GM12878 (cell line): ENCODE results near the gene TNRC18. TPM values are rescaled to one million over a fixed set of nuclear protein-coding genes. Genes with fewer than 3 reads are reported as not detected.

Experiments
- ATAC-seq: fragments of 200-7000 bp; cut with Tn5 transposase; 3 replicates; pipeline ENCODE4 v1.9.1; 2020; ENCODE audit warnings: mild to moderate bottlenecking, moderate library complexity
- BruUV-seq: library from RNA; stranded (reverse); fragments of 400-500 nt; replicated peaks from 2 replicates; lab custom pipeline; 2021; lab: Mats Ljungman, UMichigan
- CTCF ChIA-PET: fragments of 300-600 bp; sonication (Branson Sonifier 250); formaldehyde crosslinking; extraction: SDS; loops from one replicate; lab custom pipeline; 2021; ENCODE audit warnings: inconsistent platforms; lab: Yijun Ruan, JAX
- POLR2A ChIA-PET: fragments of 350-600 bp; formaldehyde crosslinking; extraction: SDS; loops from one replicate; lab custom pipeline; 2021; ENCODE audit warnings: inconsistent platforms; lab: Charles Lee
- RAD21 ChIA-PET: fragments of 300-600 bp; sonication (Branson Sonifier 250); formaldehyde crosslinking; loops from one replicate; lab custom pipeline; 2023; ENCODE audit warnings: antibody characterized with exemption; ENCODE audit not compliant: unreplicated experiment; lab: Charles Lee
- SMC1A ChIA-PET: fragments of 300-600 bp; sonication (Branson Sonifier 250); formaldehyde crosslinking; loops from one replicate; lab custom pipeline; 2023; ENCODE audit not compliant: unreplicated experiment, uncharacterized antibody; lab: Charles Lee
- DNase-seq: peaks from one replicate; pipeline ENCODE4 v3.0.0-alpha.2; 2011; ENCODE audit warnings: low read depth, low spot score
- FAIRE-seq: peaks from 3 replicates; lab custom pipeline; 2011; peaks lifted over from hg19 to GRCh38; lab: Jason Lieb, UNC
- H2AFZ ChIP-seq: 2 replicates; pipeline ENCODE4 v1.6.0; 2011; ENCODE audit warnings: low read depth, low read length, control low read depth; ENCODE audit not compliant: control insufficient read depth
- H3K27ac ChIP-seq: 2 replicates; pipeline ENCODE4 v1.5.1; 2011; ENCODE audit warnings: control low read depth; ENCODE audit not compliant: control insufficient read depth, insufficient read depth
- H3K27me3 ChIP-seq, 2 experiments: replicated peaks in 1 of 2; 2 replicates each; pipeline versions ENCODE4 v1.6.0 to v1.6.1; 2011; ENCODE audit warnings: low read length in 1 of 2; ENCODE audit not compliant: control insufficient read depth in 2 of 2, insufficient read depth in 2 of 2
- H3K36me3 ChIP-seq, 2 experiments: 2 replicates each; pipeline ENCODE4 v1.5.1; 2011; ENCODE audit warnings: low read length in 1 of 2; ENCODE audit not compliant: control insufficient read depth in 2 of 2, insufficient read depth in 2 of 2
- H3K4me1 ChIP-seq: 2 replicates; pipeline ENCODE4 v1.6.1; 2011; ENCODE audit warnings: mild to moderate bottlenecking, low read length, moderate library complexity, mixed read lengths; ENCODE audit not compliant: control insufficient read depth, insufficient read depth
- H3K4me2 ChIP-seq: 2 replicates; pipeline ENCODE4 v1.6.0; 2011; ENCODE audit warnings: control low read depth; ENCODE audit not compliant: control insufficient read depth, insufficient read depth
- H3K4me3 ChIP-seq: fragments of 200-600 bp; sonication (generic); 2 replicates; pipeline ENCODE4 v1.5.1; 2016
- H3K79me2 ChIP-seq: 2 replicates; pipeline ENCODE4 v1.6.0; 2011; ENCODE audit warnings: low read length; ENCODE audit not compliant: control insufficient read depth, insufficient read depth
- H3K9ac ChIP-seq: 2 replicates; pipeline ENCODE4 v1.8.0; 2011; ENCODE audit warnings: low read length, control low read depth, mixed read lengths; ENCODE audit not compliant: control insufficient read depth, insufficient read depth
- H3K9me3 ChIP-seq: replicated peaks from 3 replicates; pipeline ENCODE4 v1.5.1; 2011; ENCODE audit warnings: mild to moderate bottlenecking, low read length; ENCODE audit not compliant: control insufficient read depth, insufficient read depth
- H4K20me1 ChIP-seq: 2 replicates; pipeline ENCODE4 v1.6.0; 2011; ENCODE audit not compliant: control insufficient read depth, insufficient read depth
- NFXL1 ChIP-seq: fragments of 450-650 bp; IDR thresholded peaks from 2 replicates; pipeline ENCODE4 v1.6.1; 2017; ENCODE audit warnings: antibody characterized with exemption, mild to moderate bottlenecking, borderline replicate concordance
- POLR2A ChIP-seq: IDR thresholded peaks from 2 replicates; pipeline ENCODE4 v1.6.1; 2011; ENCODE audit warnings: low read depth, mild to moderate bottlenecking, low read length
- POU2F2 ChIP-seq: IDR thresholded peaks from 3 replicates; pipeline ENCODE4 v1.6.1; 2011; ENCODE audit warnings: low read depth, mild to moderate bottlenecking, low read length, borderline replicate concordance
- RAD51 ChIP-seq: fragments of 450-650 bp; IDR thresholded peaks from 2 replicates; pipeline ENCODE4 v1.6.1; 2016; ENCODE audit warnings: moderate library complexity, mild to moderate bottlenecking, inconsistent platforms
- SIX5 ChIP-seq: IDR thresholded peaks from 2 replicates; pipeline ENCODE4 v1.6.1; 2011; ENCODE audit warnings: mild to moderate bottlenecking, low read depth, low read length, moderate library complexity; ENCODE audit not compliant: severe bottlenecking
- SMARCA5 ChIP-seq: fragments of 450-650 bp; IDR thresholded peaks from 2 replicates; pipeline ENCODE4 v1.6.1; 2017; ENCODE audit warnings: mild to moderate bottlenecking
- STAT1 ChIP-seq: fragments of 450-650 bp; conservative IDR thresholded peaks from 2 replicates; pipeline ENCODE4 v1.6.1; 2014; ENCODE audit warnings: antibody characterized with exemption, mild to moderate bottlenecking
- ZNF622 ChIP-seq: fragments of 450-650 bp; IDR thresholded peaks from 2 replicates; pipeline ENCODE4 v1.6.1; 2017; ENCODE audit warnings: mild to moderate bottlenecking, inconsistent platforms
- WGBS: methylation state at CpG from one replicate; pipeline ENCODE4 v1.1.6; 2016; ENCODE audit warnings: low lambda C conversion rate; ENCODE audit not compliant: insufficient replicate concordance, insufficient coverage; ENCODE audit errors: missing lambda C conversion rate; 5-methylcytosine and 5-hydroxymethylcytosine counted together
- in situ Hi-C: fragments of 300-500 bp; cut with MboI; formaldehyde crosslinking; loops from 9 replicates; pipeline ENCODE4 v1.14.3; 2018; ENCODE audit warnings: mixed read lengths
- intact Hi-C: fragments of 100-400 bp; cut with micrococcal nuclease; formaldehyde crosslinking; loops from one replicate; pipeline ENCODE4 v1.14.2; 2022; ENCODE audit not compliant: unreplicated experiment
- polyA plus RNA-seq, 11 experiments: library from polyadenylated mRNA; depleted of rRNA in 4 of 11; unstranded in 6 of 11; stranded (reverse) in 5 of 11; fragments of >200 nt; fragmentation: Nextera tagmentation in 4 of 11; fragmentation: Illumina TruSeq in 1 of 11; extraction: Ambion mirVana in 4 of 11; extraction: Trizol in 1 of 11; gene quantifications; 1 replicate in 1 of 11; 2 replicates in 10 of 11; pipeline versions ENCODE4 v1.2.1 to v1.2.3, GENCODE V29; 2011 to 2016; ENCODE audit warnings: inconsistent platforms in 2 of 11, missing spikeins in 2 of 11, low read depth in 1 of 11
- total RNA-seq, 4 experiments: library from RNA; depleted of rRNA in 3 of 4; stranded (reverse); fragments of >200 nt in 3 of 4; fragmentation: Illumina TruSeq in 1 of 4; extraction: Trizol in 1 of 4; gene quantifications; 2 replicates each; pipeline versions ENCODE4 v1.2.1 to v1.2.3, GENCODE V29; 2013 to 2021
- TF ChIP-seq, protein P1 (sequence below): IDR thresholded peaks from 2 replicates; pipeline ENCODE4 v1.6.1; 2011; ENCODE audit warnings: borderline replicate concordance, low read depth, mild to moderate bottlenecking, moderate library complexity, low read length; ENCODE audit not compliant: insufficient read depth, poor library complexity, severe bottlenecking
- TF ChIP-seq, protein P2 (sequence below): fragments of 450-650 bp; IDR thresholded peaks from 2 replicates; pipeline ENCODE4 v1.6.1; 2017; ENCODE audit warnings: mild to moderate bottlenecking, moderate library complexity
- TF ChIP-seq, protein P3 (sequence below): fragments of 450-650 bp; IDR thresholded peaks from 2 replicates; pipeline ENCODE4 v1.6.1; 2017; ENCODE audit warnings: mild to moderate bottlenecking, moderate library complexity

TNRC18 gene
- total and polyA plus RNA-seq, 10 of the 15 experiments (the other 5 are each of a cell fraction or from before 2014, with no cell fraction given): 0.02 to 31.7 (median 5.4) TPM

DNA sequence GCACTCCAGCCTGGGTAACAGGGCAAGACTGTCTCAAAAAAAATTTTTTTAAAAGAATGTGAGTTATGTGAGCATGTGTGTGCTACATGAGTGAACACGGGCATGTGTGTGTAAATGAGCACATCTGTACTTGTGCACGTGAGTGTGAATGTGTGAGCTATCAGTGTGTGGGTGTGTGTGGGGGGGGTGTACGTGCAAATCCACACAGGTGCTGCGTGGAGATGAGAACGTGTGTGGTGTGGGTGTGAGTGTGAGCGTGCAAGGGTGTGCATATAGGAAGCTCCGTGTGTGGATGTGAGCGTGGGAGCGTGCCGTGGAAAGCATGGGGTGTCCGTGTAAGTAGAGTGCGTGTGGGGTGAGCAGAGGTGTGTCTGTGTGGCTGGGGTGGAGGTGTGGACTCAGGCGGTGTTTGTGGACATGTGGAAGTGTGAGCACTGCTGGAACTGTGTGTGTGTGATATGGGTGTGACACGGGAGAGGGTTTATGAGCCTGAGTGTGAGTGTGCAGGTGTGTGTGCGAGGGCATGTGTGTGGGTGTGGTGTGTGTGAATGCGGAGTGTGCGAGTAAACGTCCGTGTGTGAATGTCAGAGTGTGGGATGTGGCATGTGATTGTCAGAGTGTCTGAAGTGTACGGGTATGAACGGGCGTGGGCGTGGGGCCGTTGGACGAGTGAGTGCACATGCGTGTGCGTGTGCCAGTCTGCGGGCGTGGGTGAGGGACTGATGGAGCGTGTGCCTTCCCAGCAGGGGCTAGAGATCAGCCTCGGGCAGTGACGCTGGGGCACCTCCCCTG is 45.9 kb upstream of the TNRC18 start (continued):
- TF ChIP-seq SMARCA5 (no peak), NFXL1 (no peak), POU2F2 (no peak)
- TF ChIP-seq, protein P1, sequence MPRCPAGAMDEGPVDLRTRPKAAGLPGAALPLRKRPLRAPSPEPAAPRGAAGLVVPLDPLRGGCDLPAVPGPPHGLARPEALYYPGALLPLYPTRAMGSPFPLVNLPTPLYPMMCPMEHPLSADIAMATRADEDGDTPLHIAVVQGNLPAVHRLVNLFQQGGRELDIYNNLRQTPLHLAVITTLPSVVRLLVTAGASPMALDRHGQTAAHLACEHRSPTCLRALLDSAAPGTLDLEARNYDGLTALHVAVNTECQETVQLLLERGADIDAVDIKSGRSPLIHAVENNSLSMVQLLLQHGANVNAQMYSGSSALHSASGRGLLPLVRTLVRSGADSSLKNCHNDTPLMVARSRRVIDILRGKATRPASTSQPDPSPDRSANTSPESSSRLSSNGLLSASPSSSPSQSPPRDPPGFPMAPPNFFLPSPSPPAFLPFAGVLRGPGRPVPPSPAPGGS: peak; percentile 74
- TF ChIP-seq, protein P2, sequence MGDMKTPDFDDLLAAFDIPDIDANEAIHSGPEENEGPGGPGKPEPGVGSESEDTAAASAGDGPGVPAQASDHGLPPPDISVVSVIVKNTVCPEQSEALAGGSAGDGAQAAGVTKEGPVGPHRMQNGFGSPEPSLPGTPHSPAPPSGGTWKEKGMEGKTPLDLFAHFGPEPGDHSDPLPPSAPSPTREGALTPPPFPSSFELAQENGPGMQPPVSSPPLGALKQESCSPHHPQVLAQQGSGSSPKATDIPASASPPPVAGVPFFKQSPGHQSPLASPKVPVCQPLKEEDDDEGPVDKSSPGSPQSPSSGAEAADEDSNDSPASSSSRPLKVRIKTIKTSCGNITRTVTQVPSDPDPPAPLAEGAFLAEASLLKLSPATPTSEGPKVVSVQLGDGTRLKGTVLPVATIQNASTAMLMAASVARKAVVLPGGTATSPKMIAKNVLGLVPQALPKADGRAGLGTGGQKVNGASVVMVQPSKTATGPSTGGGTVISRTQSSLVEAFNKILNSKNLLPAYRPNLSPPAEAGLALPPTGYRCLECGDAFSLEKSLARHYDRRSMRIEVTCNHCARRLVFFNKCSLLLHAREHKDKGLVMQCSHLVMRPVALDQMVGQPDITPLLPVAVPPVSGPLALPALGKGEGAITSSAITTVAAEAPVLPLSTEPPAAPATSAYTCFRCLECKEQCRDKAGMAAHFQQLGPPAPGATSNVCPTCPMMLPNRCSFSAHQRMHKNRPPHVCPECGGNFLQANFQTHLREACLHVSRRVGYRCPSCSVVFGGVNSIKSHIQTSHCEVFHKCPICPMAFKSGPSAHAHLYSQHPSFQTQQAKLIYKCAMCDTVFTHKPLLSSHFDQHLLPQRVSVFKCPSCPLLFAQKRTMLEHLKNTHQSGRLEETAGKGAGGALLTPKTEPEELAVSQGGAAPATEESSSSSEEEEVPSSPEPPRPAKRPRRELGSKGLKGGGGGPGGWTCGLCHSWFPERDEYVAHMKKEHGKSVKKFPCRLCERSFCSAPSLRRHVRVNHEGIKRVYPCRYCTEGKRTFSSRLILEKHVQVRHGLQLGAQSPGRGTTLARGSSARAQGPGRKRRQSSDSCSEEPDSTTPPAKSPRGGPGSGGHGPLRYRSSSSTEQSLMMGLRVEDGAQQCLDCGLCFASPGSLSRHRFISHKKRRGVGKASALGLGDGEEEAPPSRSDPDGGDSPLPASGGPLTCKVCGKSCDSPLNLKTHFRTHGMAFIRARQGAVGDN: no peak

DNA sequence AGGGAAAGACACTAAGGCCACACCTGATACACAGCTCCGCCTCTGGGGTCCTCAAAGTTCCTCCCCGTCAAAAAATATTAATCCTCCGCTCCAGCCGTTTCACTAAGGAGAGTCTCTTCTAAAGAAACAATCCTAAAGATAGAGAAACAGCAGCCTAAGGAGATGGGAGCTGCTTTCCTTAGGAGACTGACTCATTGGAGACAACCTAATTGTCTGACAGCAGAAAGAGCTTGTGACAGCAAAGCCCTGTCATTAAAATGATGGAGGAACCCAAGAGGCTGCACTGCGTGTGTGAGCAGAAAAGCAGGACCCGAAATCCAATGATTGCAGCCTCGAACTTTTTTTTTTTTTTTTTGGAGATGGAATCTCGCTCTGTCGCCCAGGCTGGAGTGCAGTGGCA is 44.0 kb upstream of the TNRC18 start:
- Histone ChIP-seq H3K4me3 (no peak overlapping the region), H2AFZ (no peak overlapping the region), H3K27ac (no peak overlapping the region), H3K27me3 (no peaks in the 10 kb centered on the region), H4K20me1 (no peaks in the 10 kb centered on the region), H3K9ac (no peak overlapping the region), H3K9me3 (no peaks in the 10 kb centered on the region), H3K4me2 (no peak overlapping the region), H3K36me3 (no peaks in the 10 kb centered on the region), H3K4me1 (no peaks in the 10 kb centered on the region), H3K79me2 (no peaks in the 10 kb centered on the region)
- ChIA-PET CTCF (interaction anchor here (0.6 kb wide), 1 partner anchor 96 kb away, joined by 3 read pairs; no protein-coding TSS in a partner anchor), SMC1A (interaction anchor here (0.6 to 1.0 kb wide), 2 partner anchors 216 to 228 kb away, joined by 3 to 4 read pairs; no protein-coding TSS in a partner anchor), RAD21 (no interaction called here), POLR2A (no interaction called here)
- WGBS: 70% methylated on average over 9 of the region's 9 CpGs
- no TSS peak for BruUV-seq
- no peak for ATAC-seq
- no peak for DNase-seq
- FAIRE-seq: no peak
- in situ Hi-C loops: no loop called here
- intact Hi-C loops: no loop called here
- no peak for TF ChIP-seq STAT1
- TF ChIP-seq RAD51: no peak
- TF ChIP-seq ZNF622: no peak
- TF ChIP-seq SIX5: no peak
- no peak for TF ChIP-seq POLR2A
- TF ChIP-seq, protein P3, sequence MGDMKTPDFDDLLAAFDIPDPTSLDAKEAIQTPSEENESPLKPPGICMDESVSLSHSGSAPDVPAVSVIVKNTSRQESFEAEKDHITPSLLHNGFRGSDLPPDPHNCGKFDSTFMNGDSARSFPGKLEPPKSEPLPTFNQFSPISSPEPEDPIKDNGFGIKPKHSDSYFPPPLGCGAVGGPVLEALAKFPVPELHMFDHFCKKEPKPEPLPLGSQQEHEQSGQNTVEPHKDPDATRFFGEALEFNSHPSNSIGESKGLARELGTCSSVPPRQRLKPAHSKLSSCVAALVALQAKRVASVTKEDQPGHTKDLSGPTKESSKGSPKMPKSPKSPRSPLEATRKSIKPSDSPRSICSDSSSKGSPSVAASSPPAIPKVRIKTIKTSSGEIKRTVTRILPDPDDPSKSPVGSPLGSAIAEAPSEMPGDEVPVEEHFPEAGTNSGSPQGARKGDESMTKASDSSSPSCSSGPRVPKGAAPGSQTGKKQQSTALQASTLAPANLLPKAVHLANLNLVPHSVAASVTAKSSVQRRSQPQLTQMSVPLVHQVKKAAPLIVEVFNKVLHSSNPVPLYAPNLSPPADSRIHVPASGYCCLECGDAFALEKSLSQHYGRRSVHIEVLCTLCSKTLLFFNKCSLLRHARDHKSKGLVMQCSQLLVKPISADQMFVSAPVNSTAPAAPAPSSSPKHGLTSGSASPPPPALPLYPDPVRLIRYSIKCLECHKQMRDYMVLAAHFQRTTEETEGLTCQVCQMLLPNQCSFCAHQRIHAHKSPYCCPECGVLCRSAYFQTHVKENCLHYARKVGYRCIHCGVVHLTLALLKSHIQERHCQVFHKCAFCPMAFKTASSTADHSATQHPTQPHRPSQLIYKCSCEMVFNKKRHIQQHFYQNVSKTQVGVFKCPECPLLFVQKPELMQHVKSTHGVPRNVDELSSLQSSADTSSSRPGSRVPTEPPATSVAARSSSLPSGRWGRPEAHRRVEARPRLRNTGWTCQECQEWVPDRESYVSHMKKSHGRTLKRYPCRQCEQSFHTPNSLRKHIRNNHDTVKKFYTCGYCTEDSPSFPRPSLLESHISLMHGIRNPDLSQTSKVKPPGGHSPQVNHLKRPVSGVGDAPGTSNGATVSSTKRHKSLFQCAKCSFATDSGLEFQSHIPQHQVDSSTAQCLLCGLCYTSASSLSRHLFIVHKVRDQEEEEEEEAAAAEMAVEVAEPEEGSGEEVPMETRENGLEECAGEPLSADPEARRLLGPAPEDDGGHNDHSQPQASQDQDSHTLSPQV: no peak
